Esophagus squamous epithelium (tissue), 4 donors: ENCODE results near the gene CFAP52.
"Not testable (repeated sequence)": the region's sequence is repeated elsewhere in the genome, so short reads cannot be mapped to it uniquely, and the experiment has no call there.

Experiments used
- POLR2A ChIP-seq, 4 donors: fragments of 450-650 bp; IDR thresholded peaks; one replicate each; pipeline ENCODE4 v1.6.1; 2017; ENCODE audit warnings: antibody characterized with exemption in 4 of 4, mild to moderate bottlenecking in 4 of 4, moderate library complexity in 3 of 4
- TF ChIP-seq, protein P1 (sequence below), 6 experiments: fragments of 450-650 bp in 4 of 6; fragments of 200-600 bp in 2 of 6; sonication (generic) in 2 of 6; IDR thresholded peaks; one replicate each; pipeline ENCODE4 v1.5.1; 2016 to 2019; ENCODE audit warnings: antibody characterized with exemption in 6 of 6, mild to moderate bottlenecking in 4 of 6, moderate library complexity in 4 of 6

DNA sequence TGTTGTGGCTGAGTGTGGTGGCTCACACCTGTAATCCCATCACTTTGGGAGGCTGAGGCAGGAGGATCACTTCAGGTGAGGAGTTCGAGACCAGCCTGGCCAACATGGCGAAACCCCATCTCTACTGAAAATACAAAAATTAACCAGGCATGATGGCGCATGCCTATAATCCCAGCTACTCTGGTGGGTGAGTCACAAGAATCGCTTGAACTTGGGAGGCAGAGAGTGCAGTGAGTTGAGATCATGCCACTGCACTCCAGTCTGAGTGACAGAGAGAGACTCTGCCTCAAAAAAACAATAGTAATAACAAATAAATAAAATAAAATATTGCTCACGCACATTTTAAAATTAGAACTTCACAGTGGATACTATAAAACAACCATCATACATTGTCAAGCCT lies 30.6 kb downstream of the CFAP52 start:
- TF ChIP-seq, protein P1, sequence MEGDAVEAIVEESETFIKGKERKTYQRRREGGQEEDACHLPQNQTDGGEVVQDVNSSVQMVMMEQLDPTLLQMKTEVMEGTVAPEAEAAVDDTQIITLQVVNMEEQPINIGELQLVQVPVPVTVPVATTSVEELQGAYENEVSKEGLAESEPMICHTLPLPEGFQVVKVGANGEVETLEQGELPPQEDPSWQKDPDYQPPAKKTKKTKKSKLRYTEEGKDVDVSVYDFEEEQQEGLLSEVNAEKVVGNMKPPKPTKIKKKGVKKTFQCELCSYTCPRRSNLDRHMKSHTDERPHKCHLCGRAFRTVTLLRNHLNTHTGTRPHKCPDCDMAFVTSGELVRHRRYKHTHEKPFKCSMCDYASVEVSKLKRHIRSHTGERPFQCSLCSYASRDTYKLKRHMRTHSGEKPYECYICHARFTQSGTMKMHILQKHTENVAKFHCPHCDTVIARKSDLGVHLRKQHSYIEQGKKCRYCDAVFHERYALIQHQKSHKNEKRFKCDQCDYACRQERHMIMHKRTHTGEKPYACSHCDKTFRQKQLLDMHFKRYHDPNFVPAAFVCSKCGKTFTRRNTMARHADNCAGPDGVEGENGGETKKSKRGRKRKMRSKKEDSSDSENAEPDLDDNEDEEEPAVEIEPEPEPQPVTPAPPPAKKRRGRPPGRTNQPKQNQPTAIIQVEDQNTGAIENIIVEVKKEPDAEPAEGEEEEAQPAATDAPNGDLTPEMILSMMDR (IDR thresholded peaks at IDR 0.05): not testable (repeated sequence)
- not testable (repeated sequence) for TF ChIP-seq POLR2A (IDR thresholded peaks at IDR 0.05)
